Karpas-422 (cell line): Measurements from ENCODE around the gene SNAP47. TPM values are rescaled to one million over a fixed set of nuclear protein-coding genes. Genes with fewer than 3 reads are reported as not detected.
"Not testable (repeated sequence)": the region's sequence is repeated elsewhere in the genome, so short reads cannot be mapped to it uniquely, and the experiment has no call there.

ENCODE experiments used
- DNase-seq: peaks from one replicate; pipeline ENCODE4 v3.0.0-alpha.2; 2015
- H2AFZ ChIP-seq: fragments of 200-600 bp; sonication (generic); 2 replicates; pipeline ENCODE4 v1.6.1; 2014; ENCODE audit warnings: antibody characterized with exemption, low read length, mixed read lengths
- H3K27ac ChIP-seq: fragments of 200-600 bp; sonication (generic); 2 replicates; pipeline ENCODE4 v1.5.1; 2014; ENCODE audit warnings: mild to moderate bottlenecking, low read length, moderate library complexity
- H3K27me3 ChIP-seq: fragments of 200-600 bp; sonication (generic); 2 replicates; pipeline ENCODE4 v1.6.1; 2014; ENCODE audit warnings: low read length, mixed read lengths
- H3K36me3 ChIP-seq: fragments of 200-600 bp; sonication (generic); 2 replicates; pipeline ENCODE4 v1.6.1; 2014; ENCODE audit warnings: low read length, mixed read lengths; ENCODE audit not compliant: insufficient read depth
- H3K4me1 ChIP-seq: fragments of 200-600 bp; sonication (generic); 2 replicates; pipeline ENCODE4 v1.6.1; 2014; ENCODE audit warnings: mild to moderate bottlenecking, low read length, mixed read lengths
- H3K4me2 ChIP-seq: fragments of 200-600 bp; sonication (generic); 2 replicates; pipeline ENCODE4 v1.6.1; 2014; ENCODE audit warnings: low read length, low read depth, mild to moderate bottlenecking; ENCODE audit not compliant: poor library complexity, severe bottlenecking
- H3K4me3 ChIP-seq: fragments of 200-600 bp; sonication (generic); 2 replicates; pipeline ENCODE4 v1.5.1; 2014; ENCODE audit warnings: mild to moderate bottlenecking, antibody characterized with exemption, low read length, mixed read lengths
- H3K79me2 ChIP-seq: fragments of 200-600 bp; sonication (generic); 2 replicates; pipeline ENCODE4 v1.6.1; 2014; ENCODE audit warnings: mild to moderate bottlenecking, low read length, mixed read lengths
- H3K9ac ChIP-seq: fragments of 200-600 bp; sonication (generic); 2 replicates; pipeline ENCODE4 v1.6.0; 2014; ENCODE audit warnings: low read length
- H3K9me2 ChIP-seq: fragments of 200-600 bp; sonication (generic), shearing (Covaris generic); replicated peaks from 2 replicates; pipeline ENCODE4 v1.6.0; 2014; ENCODE audit warnings: mild to moderate bottlenecking, low read length, moderate library complexity; ENCODE audit not compliant: insufficient read depth
- H3K9me3 ChIP-seq: fragments of 300-700, 200-600 bp; sonication (generic); 2 replicates; pipeline ENCODE4 v1.6.1; 2014; ENCODE audit warnings: low read length, mixed read lengths
- H4K20me1 ChIP-seq: fragments of 200-600 bp; sonication (generic); 2 replicates; pipeline ENCODE4 v1.6.1; 2014; ENCODE audit warnings: mild to moderate bottlenecking, antibody characterized with exemption, low read length, low read depth; ENCODE audit not compliant: insufficient read depth
- total RNA-seq: library from RNA; depleted of rRNA; stranded (reverse); fragments of >200 nt; shearing (Covaris generic); gene quantifications from 2 replicates; pipeline ENCODE4 v1.2.3, GENCODE V29; 2014; ENCODE audit warnings: low replicate concordance; rRNA removed

The SNAP47 gene, protein sequence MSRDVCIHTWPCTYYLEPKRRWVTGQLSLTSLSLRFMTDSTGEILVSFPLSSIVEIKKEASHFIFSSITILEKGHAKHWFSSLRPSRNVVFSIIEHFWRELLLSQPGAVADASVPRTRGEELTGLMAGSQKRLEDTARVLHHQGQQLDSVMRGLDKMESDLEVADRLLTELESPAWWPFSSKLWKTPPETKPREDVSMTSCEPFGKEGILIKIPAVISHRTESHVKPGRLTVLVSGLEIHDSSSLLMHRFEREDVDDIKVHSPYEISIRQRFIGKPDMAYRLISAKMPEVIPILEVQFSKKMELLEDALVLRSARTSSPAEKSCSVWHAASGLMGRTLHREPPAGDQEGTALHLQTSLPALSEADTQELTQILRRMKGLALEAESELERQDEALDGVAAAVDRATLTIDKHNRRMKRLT
- total RNA-seq = 15.3 and 27.1 TPM in 2 replicates

DNA sequence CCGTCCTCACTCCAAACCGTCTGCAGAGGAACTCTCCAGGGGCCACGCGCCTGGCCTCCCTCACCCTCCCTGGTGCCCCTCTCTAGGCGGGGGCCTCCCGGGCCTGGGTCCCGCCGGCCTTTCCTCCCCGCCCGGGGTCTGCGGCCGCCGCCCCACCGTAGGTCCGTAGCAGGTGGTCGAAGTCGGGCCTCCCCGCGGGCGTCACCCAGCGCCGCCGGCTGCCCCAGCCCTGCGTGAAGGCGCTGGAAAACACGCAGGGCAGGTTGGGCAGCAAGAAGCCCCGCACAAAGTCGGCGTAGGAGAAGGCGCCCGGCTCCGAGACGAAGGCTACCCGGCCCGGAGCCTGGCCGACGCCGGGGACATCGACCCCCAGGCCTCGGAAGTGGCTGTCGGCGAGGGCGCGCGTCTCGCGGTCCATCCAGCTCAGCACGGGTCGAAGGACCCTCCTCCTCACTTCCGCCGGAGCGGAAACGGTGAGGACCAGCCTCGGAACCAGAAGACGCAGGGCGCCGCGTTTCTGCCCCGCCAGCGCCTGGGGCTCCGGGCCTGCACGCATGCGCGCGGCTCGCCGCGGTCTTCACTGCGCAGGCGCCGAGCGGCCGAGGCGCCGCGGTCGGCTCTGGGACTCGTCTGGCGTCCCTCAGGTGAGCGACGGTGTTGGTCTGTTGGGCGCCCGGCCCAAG is at the start of gene SNAP47, which contains the start of gene JMJD4:
TSS of gene SNAP47 (plus strand) at position 580 of the 683 bp plus-strand sequence. CDS start 12,302 bp downstream, outside the sequence.
TSS of gene JMJD4 (minus strand) at position 447 of the 683 bp plus-strand sequence. CDS start at position 418, 29 bp downstream.
- Histone ChIP-seq H3K27ac (peak within 1 kb of the TSS; percentile 15; the same call in 1 of the 2 replicates), H3K27me3 (no peaks in the 10 kb centered on the region), H3K9me2 (no peaks in the 10 kb centered on the region), H4K20me1 (peaks cover 12% of the 10 kb centered on the region), H3K9me3 (no peaks in the 10 kb centered on the region), H3K4me3 (peak within 1 kb of the TSS; percentile 83), H2AFZ (peak within 1 kb of the TSS; percentile 84), H3K79me2 (peaks cover 65% of the 10 kb centered on the region), H3K36me3 (no peaks in the 10 kb centered on the region), H3K9ac (peak within 1 kb of the TSS; percentile 88), H3K4me2 (peak within 1 kb of the TSS; percentile 79), H3K4me1 (peaks cover 32% of the 10 kb centered on the region)
- peak; percentile 97 for DNase-seq

DNA sequence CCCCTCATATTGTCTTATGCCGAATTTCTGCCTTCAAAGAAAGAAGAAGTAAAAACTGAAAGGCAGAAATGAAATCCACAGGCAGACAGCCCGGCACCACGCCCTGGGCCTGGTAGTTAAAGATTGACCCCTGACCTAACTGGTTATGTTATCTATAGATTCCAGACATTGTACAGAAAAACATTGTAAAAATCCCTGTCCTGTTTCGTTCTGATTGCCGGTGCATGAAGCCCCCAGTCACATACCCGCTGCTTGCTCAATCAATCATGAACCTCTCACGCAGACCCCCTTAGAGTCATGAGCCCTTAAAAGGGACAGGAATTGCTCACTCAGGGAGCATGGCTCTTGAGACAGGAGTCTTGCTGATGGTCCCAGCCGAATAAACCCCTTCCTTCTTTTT is 49.4 kb upstream of the SNAP47 start:
- Histone ChIP-seq H3K9ac (no peak overlapping the region), H2AFZ (no peak overlapping the region), H4K20me1 (no peaks in the 10 kb centered on the region), H3K9me2 (no peaks in the 10 kb centered on the region), H3K36me3 (no peaks in the 10 kb centered on the region), H3K27ac (no peak overlapping the region), H3K4me1 (no peaks in the 10 kb centered on the region), H3K27me3 (0 out of 2 replicates have a peak, but pooled peaks cover 5% of the 10 kb centered on the region), H3K79me2 (no peaks in the 10 kb centered on the region), H3K4me2 (no peak overlapping the region), H3K4me3 (no peak overlapping the region), H3K9me3 (no peaks in the 10 kb centered on the region; the same call in 1 of the 2 replicates)
- DNase-seq = no peak

DNA sequence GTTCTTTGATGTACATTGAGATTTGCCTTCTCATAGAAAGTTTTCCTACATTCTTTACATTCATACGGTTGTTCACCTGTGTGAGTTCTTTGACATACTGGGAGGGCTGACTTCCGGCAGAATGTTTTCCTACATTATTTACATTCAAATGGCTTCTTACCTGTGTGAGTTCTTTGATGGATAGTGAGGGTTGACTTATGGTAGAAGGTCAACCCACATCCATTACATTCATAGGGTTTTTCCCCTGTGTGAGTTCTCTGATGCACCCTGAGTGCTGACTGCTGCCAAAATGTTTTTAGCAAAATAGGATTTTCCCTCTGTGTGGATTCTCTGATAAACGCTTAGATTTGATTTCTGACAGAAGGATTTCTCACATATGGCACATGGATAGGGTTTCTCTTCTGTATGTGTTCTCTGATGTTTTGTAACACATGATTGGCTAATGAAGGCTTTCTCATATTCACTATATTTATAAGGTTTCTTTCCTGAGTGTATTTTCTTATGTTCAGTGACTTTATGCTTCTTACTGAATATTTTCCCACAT is 37.8 kb upstream of the SNAP47 start:
- Histone ChIP-seq H3K4me2 (no peak overlapping the region), H3K9ac (no peak overlapping the region), H3K9me3 (peaks cover 19% of the 10 kb centered on the region), H3K79me2 (no peaks in the 10 kb centered on the region), H3K9me2 (no peaks in the 10 kb centered on the region), H3K4me1 (no peaks in the 10 kb centered on the region), H3K36me3 (no peaks in the 10 kb centered on the region; the same call in 1 of the 2 replicates), H3K27me3 (peaks cover 5% of the 10 kb centered on the region; the same call in 1 of the 2 replicates), H3K4me3 (no peak overlapping the region), H4K20me1 (no peaks in the 10 kb centered on the region), H3K27ac (no peak overlapping the region), H2AFZ (no peak overlapping the region)
- DNase-seq = no peak

DNA sequence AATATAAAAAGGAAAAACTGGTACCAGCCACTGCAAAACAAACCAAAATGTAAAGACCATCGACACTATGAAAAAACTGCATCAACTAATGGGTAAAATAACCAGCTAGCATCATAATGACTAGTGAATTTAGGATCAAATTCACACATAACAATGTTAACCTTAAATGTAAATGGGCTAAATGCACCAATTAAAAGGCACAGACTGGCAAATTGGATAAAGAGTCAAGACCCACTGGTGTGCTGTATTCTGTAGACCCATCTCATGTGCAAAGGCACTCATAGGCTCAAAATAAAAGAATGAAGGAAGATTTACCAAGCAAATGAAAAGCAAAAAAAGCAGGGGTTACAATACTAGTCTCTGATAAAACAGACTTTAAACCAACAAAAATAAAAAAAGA is 33.6 kb upstream of the SNAP47 start:
- H3K79me2 ChIP-seq, H3K27me3 ChIP-seq, H3K4me2 ChIP-seq, H2AFZ ChIP-seq, H3K9ac ChIP-seq, H3K4me1 ChIP-seq, DNase-seq, H4K20me1 ChIP-seq, H3K36me3 ChIP-seq, H3K4me3 ChIP-seq, H3K9me2 ChIP-seq, H3K27ac ChIP-seq: not testable (repeated sequence)
- H3K9me3 ChIP-seq = peaks cover 11% of the 10 kb centered on the region

DNA sequence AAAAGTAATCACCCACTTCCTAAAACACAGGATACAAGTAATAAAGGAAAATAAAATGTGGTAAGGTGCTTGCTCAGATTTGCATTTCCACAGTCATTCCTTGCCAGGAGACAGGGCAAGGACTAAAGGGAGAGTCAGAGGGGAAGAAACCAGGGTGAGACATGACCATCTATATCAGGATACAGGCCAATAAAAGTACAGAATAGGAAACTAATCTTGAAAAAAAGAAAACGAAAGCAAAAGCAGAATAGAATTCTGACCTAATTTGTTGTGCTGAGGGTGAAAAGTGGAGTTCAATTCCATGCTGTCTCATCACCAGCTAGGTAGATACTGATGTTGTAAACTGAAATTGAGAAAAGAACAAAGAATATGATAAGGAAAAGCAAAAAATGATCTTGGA is 27.4 kb upstream of the SNAP47 start:
- H3K79me2 ChIP-seq = no peaks in the 10 kb centered on the region
- H3K9me2 ChIP-seq = no peaks in the 10 kb centered on the region
- no peak overlapping the region for H3K4me3 ChIP-seq
- H3K36me3 ChIP-seq = no peaks in the 10 kb centered on the region
- H3K9ac ChIP-seq = no peak overlapping the region
- no peak overlapping the region for H3K27ac ChIP-seq
- H3K9me3 ChIP-seq = no peaks in the 10 kb centered on the region
- H3K4me1 ChIP-seq = peaks cover 2% of the 10 kb centered on the region; the same call in 1 of the 2 replicates
- H3K27me3 ChIP-seq = no peaks in the 10 kb centered on the region
- H3K4me2 ChIP-seq = peak overlapping the region; percentile 10
- no peak for DNase-seq
- no peak overlapping the region; the same call in 1 of the 2 replicates for H2AFZ ChIP-seq
- no peaks in the 10 kb centered on the region for H4K20me1 ChIP-seq

DNA sequence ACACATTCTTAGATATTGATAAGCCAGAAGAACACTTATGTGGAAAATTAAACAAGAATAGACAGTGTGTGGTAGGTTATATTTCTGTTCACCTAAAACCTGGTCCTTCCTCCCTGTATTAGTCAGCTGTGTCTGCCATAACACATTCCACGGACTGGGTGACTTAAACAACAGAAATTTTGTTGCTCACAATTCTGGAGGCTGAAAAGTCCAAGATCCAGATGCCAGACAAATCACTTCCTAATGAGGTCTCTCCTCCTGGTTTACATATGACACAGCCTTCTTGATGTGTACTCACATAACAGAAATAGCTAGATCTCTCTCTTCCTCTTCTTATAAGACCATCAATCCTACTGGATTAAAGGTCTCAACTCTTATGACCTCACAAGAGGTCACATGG is 25.8 kb upstream of the SNAP47 start:
- no peaks in the 10 kb centered on the region for H4K20me1 ChIP-seq
- H2AFZ ChIP-seq = no peak overlapping the region
- no peaks in the 10 kb centered on the region for H3K79me2 ChIP-seq
- H3K9ac ChIP-seq = no peak overlapping the region
- H3K4me2 ChIP-seq = no peak overlapping the region
- H3K9me3 ChIP-seq = no peaks in the 10 kb centered on the region
- no peaks in the 10 kb centered on the region for H3K9me2 ChIP-seq
- no peaks in the 10 kb centered on the region for H3K36me3 ChIP-seq
- no peak for DNase-seq
- H3K4me3 ChIP-seq = no peak overlapping the region
- H3K4me1 ChIP-seq = peaks cover 2% of the 10 kb centered on the region; the same call in 1 of the 2 replicates
- no peak overlapping the region for H3K27ac ChIP-seq
- H3K27me3 ChIP-seq = no peaks in the 10 kb centered on the region

DNA sequence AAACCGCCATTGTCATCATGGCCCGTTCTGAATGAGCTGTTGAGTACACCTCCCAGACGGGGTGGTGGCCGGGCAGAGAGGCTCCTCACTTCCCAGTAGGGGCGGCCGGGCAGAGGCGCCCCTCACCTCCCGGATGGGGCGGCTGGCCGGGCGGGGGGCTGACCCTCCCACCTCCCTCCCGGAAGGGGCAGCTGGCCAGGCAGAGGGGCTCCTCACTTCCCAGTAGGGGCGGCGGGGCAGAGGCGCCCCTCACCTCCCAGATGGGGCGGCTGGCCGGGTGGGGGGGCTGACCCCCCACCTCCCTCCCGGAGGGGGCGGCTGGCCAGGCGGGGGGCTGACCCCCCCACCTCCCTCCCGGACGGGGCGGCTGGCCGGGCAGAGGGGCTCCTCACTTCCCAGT is 24.8 kb upstream of the SNAP47 start:
- not testable (repeated sequence) for DNase-seq, H4K20me1 ChIP-seq, H3K4me3 ChIP-seq, H3K9me3 ChIP-seq, H3K9ac ChIP-seq, H3K36me3 ChIP-seq, H3K27me3 ChIP-seq, H2AFZ ChIP-seq, H3K4me1 ChIP-seq, H3K4me2 ChIP-seq, H3K79me2 ChIP-seq, H3K9me2 ChIP-seq, H3K27ac ChIP-seq

DNA sequence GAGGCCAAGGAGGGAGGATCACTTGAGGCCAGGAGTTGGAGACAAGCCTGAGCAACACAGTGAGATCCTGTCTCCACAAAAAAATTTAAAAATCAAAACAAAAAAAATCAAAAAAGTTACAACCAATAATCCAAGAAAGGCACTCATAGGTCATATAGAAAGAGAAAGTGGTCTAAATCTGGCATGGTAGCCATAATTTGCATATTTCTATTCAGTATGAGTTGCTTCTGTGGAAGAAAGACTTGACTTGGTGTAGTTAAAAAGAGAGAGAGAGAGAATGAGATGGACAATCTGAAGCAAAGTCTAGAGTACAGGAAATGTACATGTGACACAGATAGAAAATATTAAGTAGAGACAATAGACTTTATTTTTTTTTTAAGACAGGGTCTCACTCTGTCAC is 22.6 kb upstream of the SNAP47 start:
- no peaks in the 10 kb centered on the region for H3K36me3 ChIP-seq
- H3K27ac ChIP-seq = no peak overlapping the region
- no peaks in the 10 kb centered on the region for H3K9me3 ChIP-seq
- no peak for DNase-seq
- H3K9me2 ChIP-seq = no peaks in the 10 kb centered on the region
- H3K4me1 ChIP-seq = peaks cover under 1% of the 10 kb centered on the region; the same call in 1 of the 2 replicates
- no peak overlapping the region for H3K9ac ChIP-seq
- H3K4me3 ChIP-seq = no peak overlapping the region
- no peaks in the 10 kb centered on the region for H4K20me1 ChIP-seq
- H2AFZ ChIP-seq = no peak overlapping the region
- H3K79me2 ChIP-seq = no peaks in the 10 kb centered on the region
- H3K4me2 ChIP-seq = no peak overlapping the region
- H3K27me3 ChIP-seq = no peaks in the 10 kb centered on the region
